NCI-H2227 treated with DMSO at 0.1 percent for 48 hours (cell line): ENCODE measurements around the gene WWOX.

Experiments used
- DNase-seq: peaks from one replicate; lab custom pipeline; 2025; lab: John Stamatoyannopoulos, UW

WWOX gene

GRCh38 chr16:79175286-79176057 lies 1076.0 kb downstream of the WWOX start:
- DNase-seq = no peak

GRCh38 chr16:79177018-79177417 lies 1077.6 kb downstream of the WWOX start:
- DNase-seq = no peak

- DNase-seq = no peak
Measured at GRCh38 chr16:79181419-79181818, 1082.0 kb downstream of the WWOX start.

- DNase-seq = no peak
Measured at GRCh38 chr16:79182616-79183015, 1083.2 kb downstream of the WWOX start.

- no peak for DNase-seq
Measured at GRCh38 chr16:79183571-79183970, 1084.1 kb downstream of the WWOX start.

GRCh38 chr16:79184464-79185030 lies 1085.1 kb downstream of the WWOX start:
- no peak for DNase-seq

- no peak for DNase-seq
Measured at GRCh38 chr16:79185711-79186110, 1086.3 kb downstream of the WWOX start.

GRCh38 chr16:79186196-79186595 lies 1086.7 kb downstream of the WWOX start:
- no peak for DNase-seq

- DNase-seq = no peak
Measured at GRCh38 chr16:79188115-79188738, 1088.8 kb downstream of the WWOX start.

- no peak for DNase-seq
Measured at GRCh38 chr16:79188739-79189122, 1089.3 kb downstream of the WWOX start.

- DNase-seq = no peak
Measured at GRCh38 chr16:79190542-79190941, 1091.1 kb downstream of the WWOX start.

- no peak for DNase-seq
Measured at GRCh38 chr16:79191933-79192332, 1092.5 kb downstream of the WWOX start.

- no peak for DNase-seq
Measured at GRCh38 chr16:79192904-79193303, 1093.5 kb downstream of the WWOX start.

- DNase-seq = no peak
Measured at GRCh38 chr16:79194291-79194690, 1094.8 kb downstream of the WWOX start.

GRCh38 chr16:79195938-79196337 lies 1096.5 kb downstream of the WWOX start:
- DNase-seq = no peak

GRCh38 chr16:79201436-79201835 lies 1102.0 kb downstream of the WWOX start:
- DNase-seq = no peak

- no peak for DNase-seq
Measured at GRCh38 chr16:79202977-79203376, 1103.5 kb downstream of the WWOX start.

- DNase-seq = no peak
Measured at GRCh38 chr16:79204486-79204885, 1105.0 kb downstream of the WWOX start.

GRCh38 chr16:79206889-79207288 lies 1107.4 kb downstream of the WWOX start:
- no peak for DNase-seq

GRCh38 chr16:79209308-79209707 lies 1109.9 kb downstream of the WWOX start:
- DNase-seq = no peak

GRCh38 chr16:79210607-79211006 lies 1111.2 kb downstream of the WWOX start:
- no peak for DNase-seq

GRCh38 chr16:79211586-79211985 lies 1112.1 kb downstream of the WWOX start:
- DNase-seq = no peak

- no peak for DNase-seq
Measured at GRCh38 chr16:79212114-79212791, 1112.8 kb downstream of the WWOX start.
